Prostate gland (tissue), 2 donors: ENCODE results near the gene RNGTT.

Source experiments
- POLR2A ChIP-seq: fragments of 450-650 bp; IDR thresholded peaks from one replicate; pipeline ENCODE4 v1.6.1; 2016; ENCODE audit warnings: antibody characterized with exemption, mild to moderate bottlenecking
- POLR2AphosphoS5 ChIP-seq: sonication (generic); formaldehyde crosslinking; IDR thresholded peaks from one replicate; pipeline ENCODE4 v1.6.1; 2017; ENCODE audit warnings: antibody characterized with exemption
- TF ChIP-seq, protein P1 (sequence below), 4 experiments: fragments of 200-600 bp in 2 of 4; fragments of 450-650 bp in 2 of 4; sonication (generic) in 2 of 4; IDR thresholded peaks; 1 replicate in 3 of 4; 2 replicates in 1 of 4; pipeline ENCODE4 v1.5.1; 2016 to 2019; ENCODE audit warnings: antibody characterized with exemption in 4 of 4, mild to moderate bottlenecking in 2 of 4, moderate library complexity in 2 of 4

- TF ChIP-seq, protein P1, sequence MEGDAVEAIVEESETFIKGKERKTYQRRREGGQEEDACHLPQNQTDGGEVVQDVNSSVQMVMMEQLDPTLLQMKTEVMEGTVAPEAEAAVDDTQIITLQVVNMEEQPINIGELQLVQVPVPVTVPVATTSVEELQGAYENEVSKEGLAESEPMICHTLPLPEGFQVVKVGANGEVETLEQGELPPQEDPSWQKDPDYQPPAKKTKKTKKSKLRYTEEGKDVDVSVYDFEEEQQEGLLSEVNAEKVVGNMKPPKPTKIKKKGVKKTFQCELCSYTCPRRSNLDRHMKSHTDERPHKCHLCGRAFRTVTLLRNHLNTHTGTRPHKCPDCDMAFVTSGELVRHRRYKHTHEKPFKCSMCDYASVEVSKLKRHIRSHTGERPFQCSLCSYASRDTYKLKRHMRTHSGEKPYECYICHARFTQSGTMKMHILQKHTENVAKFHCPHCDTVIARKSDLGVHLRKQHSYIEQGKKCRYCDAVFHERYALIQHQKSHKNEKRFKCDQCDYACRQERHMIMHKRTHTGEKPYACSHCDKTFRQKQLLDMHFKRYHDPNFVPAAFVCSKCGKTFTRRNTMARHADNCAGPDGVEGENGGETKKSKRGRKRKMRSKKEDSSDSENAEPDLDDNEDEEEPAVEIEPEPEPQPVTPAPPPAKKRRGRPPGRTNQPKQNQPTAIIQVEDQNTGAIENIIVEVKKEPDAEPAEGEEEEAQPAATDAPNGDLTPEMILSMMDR (IDR thresholded peaks at IDR 0.05): no peak
- TF ChIP-seq POLR2A (no peak), POLR2AphosphoS5 (no peak)
Observed at GRCh38 chr6:88763160-88763559, 200.3 kb downstream of the RNGTT start.
